Measurements from ENCODE around the gene SCN4B. TPM values are rescaled to one million over a fixed set of nuclear protein-coding genes. Genes with fewer than 3 reads are reported as not detected.

Gene SCN4B
- total RNA-seq = 2.5 and 7.8 TPM in 2 replicates

DNA sequence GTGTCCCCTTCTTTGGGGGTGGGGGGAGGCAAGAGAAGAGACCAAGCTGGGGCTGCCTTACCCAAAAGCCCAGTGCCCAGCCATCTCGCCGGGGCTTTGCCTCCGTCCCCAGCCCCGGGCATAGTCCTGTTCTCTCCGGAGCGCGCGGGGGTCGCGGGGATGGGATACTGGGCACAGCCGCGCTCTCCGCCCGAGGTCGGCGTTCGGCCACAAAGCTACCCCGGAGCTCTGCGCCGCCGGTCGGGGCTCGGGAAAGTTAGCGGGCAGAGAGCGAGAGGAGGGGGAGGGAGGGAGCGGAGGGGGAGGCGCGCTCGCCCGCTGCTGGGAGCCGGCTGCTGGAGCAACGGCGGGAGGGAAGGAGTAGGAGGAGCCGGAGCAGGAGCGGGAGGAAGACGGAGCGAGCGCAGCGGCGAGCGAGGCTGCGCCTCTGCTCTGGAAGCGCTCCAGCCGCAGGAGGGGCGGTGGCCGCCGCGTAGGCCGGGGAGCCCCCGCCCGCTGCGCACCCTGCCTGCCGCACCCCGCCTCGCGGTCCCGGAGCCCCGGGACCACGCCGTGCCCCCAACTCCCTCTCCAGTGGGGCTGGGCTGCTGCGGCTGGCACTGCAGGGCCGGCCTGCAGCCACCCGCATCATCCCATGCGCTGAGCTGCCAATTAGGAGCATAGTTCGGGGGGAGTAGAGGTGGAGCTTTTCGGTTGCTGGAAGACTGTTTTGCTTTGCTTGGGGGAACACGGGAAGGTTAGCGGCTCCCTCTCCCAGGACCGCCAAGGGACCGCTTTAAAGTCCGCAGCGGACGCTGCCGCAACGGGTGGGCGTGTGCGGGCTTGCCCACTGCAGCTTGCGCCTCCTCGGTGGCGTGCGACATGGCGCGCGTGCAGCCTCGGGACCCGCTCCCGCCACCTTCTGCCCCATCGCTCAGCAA is at the start of gene SCN4B:
SCN4B (minus strand) TSS at position 272 of the 920 bp plus-strand sequence; CDS start at position 122, 150 bp downstream.

GRCh38 chr11:118175993-118176777 is 23.6 kb upstream of the SCN4B start, which contains the start of gene SCN2B:
Gene SCN2B (minus strand): TSS chr11:118176639. CDS start chr11:118176431, 208 bp downstream.

GRCh38 chr11:118086913-118087768 is 65.5 kb downstream of the SCN4B start, which contains the start of gene SMIM35:
Gene SMIM35 (minus strand): TSS chr11:118086963. CDS start chr11:118086757, 206 bp downstream.

Other genes starting within 250 kb of the SCN4B start
- 0.08 and 0.70 TPM in 2 replicates for gene TMPRSS13, start 223.4 kb downstream of the SCN4B start, total RNA-seq
- gene IL10RA, start 166.4 kb downstream of the SCN4B start, total RNA-seq = not detected in 2 replicates
- 0.08 and 0.15 TPM in 2 replicates for gene TMPRSS4, start 75.7 kb downstream of the SCN4B start, total RNA-seq
- gene SMIM35, start 65.9 kb downstream of the SCN4B start, total RNA-seq = not detected in 2 replicates
- gene SCN2B, start 23.8 kb upstream of the SCN4B start, total RNA-seq = 0.15 and 0.23 TPM in 2 replicates
- gene JAML, start 72.2 kb upstream of the SCN4B start, total RNA-seq = not detected in 2 replicates
- 11.7 and 12.1 TPM in 2 replicates for gene MPZL3, start 99.5 kb upstream of the SCN4B start, total RNA-seq
- 77.9 and 80.6 TPM in 2 replicates for gene MPZL2, start 111.5 kb upstream of the SCN4B start, total RNA-seq
- not detected in 2 replicates for gene CD3E, start 151.9 kb upstream of the SCN4B start, total RNA-seq
- not detected in 2 replicates for gene CD3D, start 189.9 kb upstream of the SCN4B start, total RNA-seq
- not detected in 2 replicates for gene CD3G, start 191.5 kb upstream of the SCN4B start, total RNA-seq
- 24.6 and 27.8 TPM in 2 replicates for gene UBE4A, start 206.8 kb upstream of the SCN4B start, total RNA-seq
- 44.9 and 67.7 TPM in 2 replicates for gene ATP5MG, start 248.8 kb upstream of the SCN4B start, total RNA-seq

All from hair follicular keratinocyte (primary cell).